WTC11 (cell line): Measurements from ENCODE around the gene ADCY5. TPM values are rescaled to one million over a fixed set of nuclear protein-coding genes. Genes with fewer than 3 reads are reported as not detected.

Source experiments
- ATAC-seq: fragments of 200-7000 bp; cut with Tn5 transposase; 2 replicates; pipeline ENCODE4 v1.10.0; 2021; ENCODE audit warnings: mild to moderate bottlenecking, moderate library complexity
- CTCF ChIA-PET: fragments of 300-600 bp; sonication (Branson Sonifier 250); formaldehyde crosslinking; loops from one replicate; lab custom pipeline; 2021; ENCODE audit warnings: antibody characterized with exemption; lab: Charles Lee
- POLR2A ChIA-PET: fragments of 350-600 bp; sonication (Branson Sonifier 250); formaldehyde crosslinking; loops from one replicate; lab custom pipeline; 2021; ENCODE audit warnings: antibody characterized with exemption; lab: Charles Lee
- DNase-seq: peaks from one replicate; pipeline ENCODE4 v3.0.0; 2021; ENCODE audit warnings: low spot score
- H3K27ac Mint-ChIP-seq: 2 replicates; pipeline ENCODE4 v1.8.0; 2021; ENCODE audit warnings: mixed read lengths
- H3K27me3 Mint-ChIP-seq: 2 replicates; pipeline ENCODE4 v1.8.0; 2021; ENCODE audit warnings: low read depth, mild to moderate bottlenecking, moderate library complexity, mixed read lengths
- H3K36me3 Mint-ChIP-seq: 2 replicates; pipeline ENCODE4 v1.8.0; 2021; ENCODE audit warnings: mixed read lengths
- H3K4me1 Mint-ChIP-seq: 2 replicates; pipeline ENCODE4 v1.8.0; 2022; ENCODE audit warnings: mixed read lengths
- H3K4me3 Mint-ChIP-seq: 2 replicates; pipeline ENCODE4 v1.8.0; 2021; ENCODE audit warnings: mild to moderate bottlenecking, moderate library complexity, mixed read lengths
- H3K9me3 Mint-ChIP-seq: 2 replicates; pipeline ENCODE4 v1.8.0; 2021; ENCODE audit warnings: mixed read lengths
- ATF3 ChIP-seq: sonication (generic); formaldehyde crosslinking; conservative IDR thresholded peaks from 2 replicates; pipeline ENCODE4 v1.8.1; 2022; ENCODE audit warnings: mild to moderate bottlenecking, missing genetic modification reagents
- CREB1 ChIP-seq: sonication (generic); formaldehyde crosslinking; IDR thresholded peaks from 2 replicates; pipeline ENCODE4 v1.8.0; 2023; ENCODE audit warnings: mild to moderate bottlenecking, missing genetic modification reagents
- E2F4 ChIP-seq: sonication (generic); formaldehyde crosslinking; IDR thresholded peaks from 2 replicates; pipeline ENCODE4 v1.8.1; 2022; ENCODE audit warnings: low read depth, mild to moderate bottlenecking, moderate library complexity, missing genetic modification reagents, borderline replicate concordance
- E2F5 ChIP-seq: sonication (generic); formaldehyde crosslinking; IDR thresholded peaks from 2 replicates; pipeline ENCODE4 v1.8.1; 2022; ENCODE audit warnings: mild to moderate bottlenecking, moderate library complexity, missing genetic modification reagents
- FOXK1 ChIP-seq: sonication (generic); formaldehyde crosslinking; IDR thresholded peaks from 2 replicates; pipeline ENCODE4 v1.8.0; 2022; ENCODE audit warnings: mild to moderate bottlenecking, moderate library complexity, missing genetic modification reagents
- FOXP1 ChIP-seq: sonication (generic); formaldehyde crosslinking; IDR thresholded peaks from 2 replicates; pipeline ENCODE4 v1.8.0; 2022; ENCODE audit warnings: missing genetic modification reagents, mild to moderate bottlenecking, moderate library complexity, borderline replicate concordance
- GRHL2 ChIP-seq: fragments of 250-450 bp; sonication (Bioruptor Pico); IDR thresholded peaks from 2 replicates; pipeline ENCODE4 v1.8.0; 2022; ENCODE audit warnings: mild to moderate bottlenecking, moderate library complexity; ENCODE audit not compliant: insufficient replicate concordance, severe bottlenecking
- IRF2 ChIP-seq: sonication (generic); formaldehyde crosslinking; IDR thresholded peaks from 2 replicates; pipeline ENCODE4 v1.8.0; 2022; ENCODE audit warnings: low read depth, missing genetic modification reagents, borderline replicate concordance
- NR1H2 ChIP-seq: sonication (generic); formaldehyde crosslinking; IDR thresholded peaks from 2 replicates; pipeline ENCODE4 v1.9.0; 2021; ENCODE audit warnings: mild to moderate bottlenecking, moderate library complexity, missing genetic modification reagents
- NR2C2 ChIP-seq: sonication (generic); formaldehyde crosslinking; IDR thresholded peaks from 2 replicates; pipeline ENCODE4 v1.8.0; 2022; ENCODE audit warnings: mild to moderate bottlenecking, missing genetic modification reagents
- NR3C1 ChIP-seq: sonication (generic); formaldehyde crosslinking; conservative IDR thresholded peaks from 2 replicates; pipeline ENCODE4 v1.8.1; 2023; ENCODE audit warnings: low read depth, mild to moderate bottlenecking, missing genetic modification reagents
- PREB ChIP-seq: sonication (generic); formaldehyde crosslinking; IDR thresholded peaks from 2 replicates; pipeline ENCODE4 v1.8.1; 2022; ENCODE audit warnings: mild to moderate bottlenecking, missing genetic modification reagents, moderate library complexity, borderline replicate concordance
- SMAD3 ChIP-seq: sonication (generic); formaldehyde crosslinking; IDR thresholded peaks from 2 replicates; pipeline ENCODE4 v1.8.0; 2022; ENCODE audit warnings: missing genetic modification reagents, mild to moderate bottlenecking, borderline replicate concordance
- SP1 ChIP-seq: sonication (generic); formaldehyde crosslinking; conservative IDR thresholded peaks from 2 replicates; pipeline ENCODE4 v1.8.1; 2022; ENCODE audit warnings: missing genetic modification reagents
- TCF7 ChIP-seq: sonication (generic); formaldehyde crosslinking; IDR thresholded peaks from 2 replicates; pipeline ENCODE4 v1.8.0; 2022; ENCODE audit warnings: mild to moderate bottlenecking, low read depth, missing genetic modification reagents, moderate library complexity
- TEAD4 ChIP-seq: sonication (generic); formaldehyde crosslinking; IDR thresholded peaks from 2 replicates; pipeline ENCODE4 v1.8.0; 2022; ENCODE audit warnings: mild to moderate bottlenecking, missing genetic modification reagents
- USF2 ChIP-seq: sonication (generic); formaldehyde crosslinking; IDR thresholded peaks from 2 replicates; pipeline ENCODE4 v1.8.1; 2023; ENCODE audit warnings: mild to moderate bottlenecking, missing genetic modification reagents, moderate library complexity
- ZNF138 ChIP-seq: sonication (generic); formaldehyde crosslinking; conservative IDR thresholded peaks from 2 replicates; pipeline ENCODE4 v1.8.1; 2022; ENCODE audit warnings: mild to moderate bottlenecking, moderate library complexity, missing genetic modification reagents
- ZNF219 ChIP-seq: sonication (generic); formaldehyde crosslinking; IDR thresholded peaks from 2 replicates; pipeline ENCODE4 v1.8.0; 2023; ENCODE audit warnings: missing genetic modification reagents, mild to moderate bottlenecking, borderline replicate concordance
- ZNF232 ChIP-seq: sonication (generic); formaldehyde crosslinking; IDR thresholded peaks from 2 replicates; pipeline ENCODE4 v1.8.0; 2022; ENCODE audit warnings: mild to moderate bottlenecking, missing genetic modification reagents
- ZNF263 ChIP-seq: sonication (generic); formaldehyde crosslinking; IDR thresholded peaks from 2 replicates; pipeline ENCODE4 v1.8.1; 2022; ENCODE audit warnings: low read depth, mild to moderate bottlenecking, moderate library complexity, missing genetic modification reagents
- ZNF396 ChIP-seq: fragments of 250-450 bp; sonication (Bioruptor Pico); IDR thresholded peaks from 2 replicates; pipeline ENCODE4 v1.8.0; 2021; ENCODE audit warnings: mild to moderate bottlenecking, moderate library complexity, borderline replicate concordance
- ZNF416 ChIP-seq: fragments of 250-450 bp; sonication (Bioruptor Pico); IDR thresholded peaks from 2 replicates; pipeline ENCODE4 v1.9.0; 2021; ENCODE audit warnings: mild to moderate bottlenecking, inconsistent platforms
- ZSCAN18 ChIP-seq: fragments of 250-450 bp; sonication (Bioruptor Pico); IDR thresholded peaks from 2 replicates; pipeline ENCODE4 v2.1.2; 2022; ENCODE audit warnings: mild to moderate bottlenecking, moderate library complexity
- total RNA-seq: library from RNA; stranded (reverse); gene quantifications from 3 replicates; pipeline ENCODE4 v1.2.3, GENCODE V29; 2021

ADCY5 gene
- total RNA-seq, 1 experiment from 2014 or later = 23.5 TPM

- no peak for DNase-seq
- CTCF ChIA-PET = interaction anchor here (1.0 to 2.5 kb wide), 4 partner anchors 10 to 62 kb away, joined by 3 to 8 read pairs (median 4); no protein-coding TSS in a partner anchor
- Mint-ChIP-seq H3K27ac (no peak overlapping the region), H3K36me3 (no peaks in the 10 kb centered on the region), H3K27me3 (no peaks in the 10 kb centered on the region), H3K4me1 (peaks cover 34% of the 10 kb centered on the region), H3K9me3 (no peaks in the 10 kb centered on the region), H3K4me3 (no peak overlapping the region)
- no peak for ATAC-seq
- TF ChIP-seq TEAD4 (CRISPR knock-in tag) (no peak), NR2C2 (no peak), ZNF396 (no peak), E2F5 (CRISPR knock-in tag) (no peak), FOXK1 (no peak), SP1 (CRISPR knock-in tag) (no peak), ZNF219 (CRISPR knock-in tag) (no peak), CREB1 (no peak), ZNF416 (CRISPR knock-in tag) (no peak), GRHL2 (CRISPR knock-in tag) (no peak), NR3C1 (CRISPR knock-in tag) (no peak), ZNF232 (CRISPR knock-in tag) (no peak), PREB (CRISPR knock-in tag) (no peak), FOXP1 (no peak), ZSCAN18 (no peak)
- POLR2A ChIA-PET = no interaction called here
Measured at GRCh38 chr3:123385499-123385898, 63.4 kb downstream of the ADCY5 start.

GRCh38 chr3:123385001-123385401, 63.9 kb downstream of the ADCY5 start:
- CTCF ChIA-PET = interaction anchor here (1.0 to 2.5 kb wide), 3 partner anchors 10 to 63 kb away, joined by 3 to 8 read pairs (median 4); no protein-coding TSS in a partner anchor
- Mint-ChIP-seq H3K27me3 (no peaks in the 10 kb centered on the region), H3K4me1 (peaks cover 34% of the 10 kb centered on the region), H3K27ac (no peak overlapping the region), H3K9me3 (no peaks in the 10 kb centered on the region), H3K4me3 (no peak overlapping the region), H3K36me3 (no peaks in the 10 kb centered on the region)
- DNase-seq (no peak), ATAC-seq (no peak)
- TF ChIP-seq ZNF263 (CRISPR knock-in tag) (no peak), CREB1 (no peak), TCF7 (CRISPR knock-in tag) (no peak), SMAD3 (no peak), USF2 (no peak), IRF2 (no peak), FOXP1 (no peak), ZNF138 (CRISPR knock-in tag) (no peak), NR1H2 (CRISPR knock-in tag) (no peak), ATF3 (CRISPR knock-in tag) (no peak), E2F4 (no peak)
- POLR2A ChIA-PET = no interaction called here
